Measurements from ENCODE around the gene ST7.

The ST7 gene

GRCh38 chr7:117271566-117271965 is 318.3 kb downstream of the ST7 start:
- Histone ChIP-seq H3K27ac (ENCODE audit: insufficient read depth, low read length, poor library complexity, severe bottlenecking) (no peak overlapping the region), H3K27me3 (replicated peaks; ENCODE audit: control insufficient read depth, insufficient read depth, low read length, poor library complexity, severe bottlenecking) (no peaks in the 10 kb centered on the region), H3K36me3 (ENCODE audit: control insufficient read depth, insufficient read depth, low read length) (no peaks in the 10 kb centered on the region), H3K4me1 (ENCODE audit: control insufficient read depth, insufficient read depth, low read length, poor library complexity, severe bottlenecking) (no peaks in the 10 kb centered on the region), H3K9me3 (ENCODE audit: control insufficient read depth, low read length) (no peaks in the 10 kb centered on the region), H3K4me3 (ENCODE audit: insufficient read depth, low read depth, low read length, poor library complexity, severe bottlenecking) (no peak overlapping the region)
- DNase-seq, result no peak

GRCh38 chr7:117272017-117272759 is 318.9 kb downstream of the ST7 start:
- no peak overlapping the region for H3K27ac ChIP-seq (ENCODE audit: insufficient read depth, low read length, poor library complexity, severe bottlenecking)
- H3K36me3 ChIP-seq (ENCODE audit: control insufficient read depth, insufficient read depth, low read length), result no peaks in the 10 kb centered on the region
- no peaks in the 10 kb centered on the region for H3K4me1 ChIP-seq (ENCODE audit: control insufficient read depth, insufficient read depth, low read length, poor library complexity, severe bottlenecking)
- no peak overlapping the region for H3K4me3 ChIP-seq (ENCODE audit: insufficient read depth, low read depth, low read length, poor library complexity, severe bottlenecking)
- no peaks in the 10 kb centered on the region for H3K27me3 ChIP-seq (replicated peaks; ENCODE audit: control insufficient read depth, insufficient read depth, low read length, poor library complexity, severe bottlenecking)
- no peaks in the 10 kb centered on the region for H3K9me3 ChIP-seq (ENCODE audit: control insufficient read depth, low read length)
- no peak for DNase-seq

- no peak overlapping the region for H3K4me3 ChIP-seq (ENCODE audit: insufficient read depth, low read depth, low read length, poor library complexity, severe bottlenecking)
- no peaks in the 10 kb centered on the region for H3K36me3 ChIP-seq (ENCODE audit: control insufficient read depth, insufficient read depth, low read length)
- H3K27ac ChIP-seq (ENCODE audit: insufficient read depth, low read length, poor library complexity, severe bottlenecking), result no peak overlapping the region
- H3K27me3 ChIP-seq (replicated peaks; ENCODE audit: control insufficient read depth, insufficient read depth, low read length, poor library complexity, severe bottlenecking), result no peaks in the 10 kb centered on the region
- DNase-seq, result no peak
- no peaks in the 10 kb centered on the region for H3K4me1 ChIP-seq (ENCODE audit: control insufficient read depth, insufficient read depth, low read length, poor library complexity, severe bottlenecking)
- H3K9me3 ChIP-seq (ENCODE audit: control insufficient read depth, low read length), result no peaks in the 10 kb centered on the region
These were observed 320.0 kb downstream of the ST7 start for GRCh38 chr7:117273325-117273724.

- Histone ChIP-seq H3K27ac (ENCODE audit: insufficient read depth, low read length, poor library complexity, severe bottlenecking) (no peak overlapping the region), H3K36me3 (ENCODE audit: control insufficient read depth, insufficient read depth, low read length) (no peaks in the 10 kb centered on the region), H3K27me3 (replicated peaks; ENCODE audit: control insufficient read depth, insufficient read depth, low read length, poor library complexity, severe bottlenecking) (no peaks in the 10 kb centered on the region), H3K4me1 (ENCODE audit: control insufficient read depth, insufficient read depth, low read length, poor library complexity, severe bottlenecking) (no peaks in the 10 kb centered on the region), H3K9me3 (ENCODE audit: control insufficient read depth, low read length) (no peaks in the 10 kb centered on the region), H3K4me3 (ENCODE audit: insufficient read depth, low read depth, low read length, poor library complexity, severe bottlenecking) (no peak overlapping the region)
- DNase-seq, result no peak
These were observed 320.5 kb downstream of the ST7 start for GRCh38 chr7:117273814-117274225.

- Histone ChIP-seq H3K27ac (ENCODE audit: insufficient read depth, low read length, poor library complexity, severe bottlenecking) (no peak overlapping the region), H3K4me3 (ENCODE audit: insufficient read depth, low read depth, low read length, poor library complexity, severe bottlenecking) (no peak overlapping the region), H3K9me3 (ENCODE audit: control insufficient read depth, low read length) (no peaks in the 10 kb centered on the region), H3K27me3 (replicated peaks; ENCODE audit: control insufficient read depth, insufficient read depth, low read length, poor library complexity, severe bottlenecking) (no peaks in the 10 kb centered on the region), H3K4me1 (ENCODE audit: control insufficient read depth, insufficient read depth, low read length, poor library complexity, severe bottlenecking) (no peaks in the 10 kb centered on the region), H3K36me3 (ENCODE audit: control insufficient read depth, insufficient read depth, low read length) (no peaks in the 10 kb centered on the region)
- no peak for DNase-seq
These were observed 321.6 kb downstream of the ST7 start for GRCh38 chr7:117274951-117275350.

GRCh38 chr7:117277576-117277975 is 324.3 kb downstream of the ST7 start:
- no peak for DNase-seq
- H3K27ac ChIP-seq (ENCODE audit: insufficient read depth, low read length, poor library complexity, severe bottlenecking), result no peak overlapping the region
- H3K4me1 ChIP-seq (ENCODE audit: control insufficient read depth, insufficient read depth, low read length, poor library complexity, severe bottlenecking), result no peaks in the 10 kb centered on the region
- H3K9me3 ChIP-seq (ENCODE audit: control insufficient read depth, low read length), result no peaks in the 10 kb centered on the region
- H3K4me3 ChIP-seq (ENCODE audit: insufficient read depth, low read depth, low read length, poor library complexity, severe bottlenecking), result no peak overlapping the region
- H3K27me3 ChIP-seq (replicated peaks; ENCODE audit: control insufficient read depth, insufficient read depth, low read length, poor library complexity, severe bottlenecking), result no peaks in the 10 kb centered on the region
- H3K36me3 ChIP-seq (ENCODE audit: control insufficient read depth, insufficient read depth, low read length), result no peaks in the 10 kb centered on the region

- Histone ChIP-seq H3K4me1 (ENCODE audit: control insufficient read depth, insufficient read depth, low read length, poor library complexity, severe bottlenecking) (no peaks in the 10 kb centered on the region), H3K36me3 (ENCODE audit: control insufficient read depth, insufficient read depth, low read length) (no peaks in the 10 kb centered on the region), H3K4me3 (ENCODE audit: insufficient read depth, low read depth, low read length, poor library complexity, severe bottlenecking) (no peak overlapping the region), H3K9me3 (ENCODE audit: control insufficient read depth, low read length) (no peaks in the 10 kb centered on the region), H3K27me3 (replicated peaks; ENCODE audit: control insufficient read depth, insufficient read depth, low read length, poor library complexity, severe bottlenecking) (no peaks in the 10 kb centered on the region), H3K27ac (ENCODE audit: insufficient read depth, low read length, poor library complexity, severe bottlenecking) (no peak overlapping the region)
- no peak for DNase-seq
These were observed 324.7 kb downstream of the ST7 start for GRCh38 chr7:117278040-117278439.

GRCh38 chr7:117279203-117279602 is 325.9 kb downstream of the ST7 start:
- Histone ChIP-seq H3K9me3 (ENCODE audit: control insufficient read depth, low read length) (no peaks in the 10 kb centered on the region), H3K27me3 (replicated peaks; ENCODE audit: control insufficient read depth, insufficient read depth, low read length, poor library complexity, severe bottlenecking) (no peaks in the 10 kb centered on the region), H3K4me1 (ENCODE audit: control insufficient read depth, insufficient read depth, low read length, poor library complexity, severe bottlenecking) (no peaks in the 10 kb centered on the region), H3K36me3 (ENCODE audit: control insufficient read depth, insufficient read depth, low read length) (no peaks in the 10 kb centered on the region), H3K27ac (ENCODE audit: insufficient read depth, low read length, poor library complexity, severe bottlenecking) (no peak overlapping the region), H3K4me3 (ENCODE audit: insufficient read depth, low read depth, low read length, poor library complexity, severe bottlenecking) (no peak overlapping the region)
- DNase-seq, result no peak
